B cell (primary cell): Measurements from ENCODE around the gene RTN4. TPM values are rescaled to one million over a fixed set of nuclear protein-coding genes. Genes with fewer than 3 reads are reported as not detected.

Source experiments
- ATAC-seq: fragments of 200-7000 bp; cut with Tn5 transposase; one replicate; pipeline ENCODE4 v1.10.0; 2021; ENCODE audit warnings: low read depth, mild to moderate bottlenecking, moderate number of reproducible peaks, moderate library complexity
- CTCF ChIA-PET: fragments of 350-600 bp; sonication (Branson Sonifier 250); formaldehyde crosslinking; loops from one replicate; lab custom pipeline; 2021; ENCODE audit warnings: antibody characterized with exemption, inconsistent platforms; lab: Charles Lee
- POLR2A ChIA-PET: fragments of 350-600 bp; sonication (Branson Sonifier 250); formaldehyde crosslinking; loops from one replicate; lab custom pipeline; 2021; ENCODE audit warnings: antibody characterized with exemption; lab: Charles Lee
- DNase-seq: peaks from one replicate; pipeline ENCODE4 v3.0.0; 2013
- H2AFZ ChIP-seq: 2 replicates; pipeline ENCODE4 v1.6.1; 2012; ENCODE audit warnings: mild to moderate bottlenecking, low read depth, low read length; ENCODE audit not compliant: insufficient read depth, poor library complexity, severe bottlenecking
- H3K27ac ChIP-seq, 2 donors: 1 replicate in 1 of 2; 2 replicates in 1 of 2; pipeline ENCODE4 v1.5.1; 2012 to 2013; ENCODE audit warnings: low read length in 2 of 2, mild to moderate bottlenecking in 2 of 2, moderate library complexity in 1 of 2
- H3K27me3 ChIP-seq, 4 experiments: fragments of 200-600 bp in 1 of 4; sonication (generic) in 1 of 4; replicated peaks in 1 of 4; 1 replicate in 2 of 4; 2 replicates in 2 of 4; pipeline versions ENCODE4 v1.6.1 to v1.7.0; 2013 to 2016; ENCODE audit warnings: low read length in 3 of 4, mild to moderate bottlenecking in 2 of 4, mixed read lengths in 1 of 4, moderate library complexity in 1 of 4; ENCODE audit not compliant: insufficient read depth in 4 of 4, control insufficient read depth in 3 of 4; ENCODE audit errors: control extremely low read depth in 1 of 4
- H3K36me3 ChIP-seq, 2 experiments: replicated peaks in 1 of 2; 1 replicate in 1 of 2; 2 replicates in 1 of 2; pipeline versions ENCODE4 v1.6.1 to v1.7.1; 2013; ENCODE audit warnings: low read length in 1 of 2; ENCODE audit not compliant: insufficient read depth in 2 of 2, control insufficient read depth in 1 of 2; ENCODE audit errors: control extremely low read depth in 1 of 2, extremely low read depth in 1 of 2
- H3K4me1 ChIP-seq, 2 donors: fragments of 200-600 bp in 1 of 2; sonication (generic) in 1 of 2; 1 replicate in 1 of 2; 2 replicates in 1 of 2; pipeline versions ENCODE4 v1.5.1 to v1.6.1; 2013 to 2017; ENCODE audit warnings: low read length in 2 of 2; ENCODE audit not compliant: control insufficient read depth in 2 of 2, insufficient read depth in 2 of 2
- H3K4me2 ChIP-seq: replicated peaks from 2 replicates; pipeline ENCODE3; 2012; ENCODE audit warnings: mild to moderate bottlenecking, low read depth, low read length; ENCODE audit not compliant: poor library complexity, severe bottlenecking
- H3K4me3 ChIP-seq, 5 experiments: fragments of 200-600 bp in 1 of 5; sonication (generic) in 1 of 5; 1 replicate in 3 of 5; 2 replicates in 2 of 5; pipeline versions ENCODE4 v1.5.1 to v1.7.0; 2011 to 2016; ENCODE audit warnings: low read length in 4 of 5, mild to moderate bottlenecking in 4 of 5, low read depth in 2 of 5, control low read depth in 1 of 5, moderate library complexity in 1 of 5; ENCODE audit not compliant: insufficient read depth in 1 of 5; ENCODE audit errors: control extremely low read depth in 1 of 5, extremely low read depth in 1 of 5
- H3K79me2 ChIP-seq: fragments of 200-600 bp; sonication (generic); one replicate; pipeline ENCODE4 v1.6.0; 2016; ENCODE audit warnings: low read length; ENCODE audit not compliant: control insufficient read depth, insufficient read depth
- H3K9ac ChIP-seq: fragments of 200-600 bp; sonication (generic); 2 replicates; pipeline ENCODE4 v1.6.1; 2017; ENCODE audit warnings: mild to moderate bottlenecking, low read length, moderate library complexity
- H3K9me3 ChIP-seq, 3 donors: one replicate each; pipeline versions ENCODE4 v1.6.1 to v1.7.1; 2013; ENCODE audit warnings: low read length in 2 of 3; ENCODE audit not compliant: control insufficient read depth in 2 of 3, insufficient read depth in 1 of 3; ENCODE audit errors: control extremely low read depth in 1 of 3
- H4K20me1 ChIP-seq: 2 replicates; pipeline ENCODE4 v1.6.0; 2012; ENCODE audit warnings: mild to moderate bottlenecking, low read length; ENCODE audit not compliant: insufficient read depth, control insufficient read depth, poor library complexity, severe bottlenecking
- H3K27ac Mint-ChIP-seq: one replicate; pipeline ENCODE4 v1.8.0; 2021; ENCODE audit warnings: mixed read lengths
- H3K27me3 Mint-ChIP-seq: one replicate; pipeline ENCODE4 v1.8.0; 2021; ENCODE audit warnings: mixed read lengths
- H3K4me1 Mint-ChIP-seq: one replicate; pipeline ENCODE4 v1.8.0; 2021; ENCODE audit warnings: mixed read lengths
- H3K4me3 Mint-ChIP-seq: one replicate; pipeline ENCODE4 v1.8.0; 2021; ENCODE audit warnings: mixed read lengths
- H3K9me3 Mint-ChIP-seq: one replicate; pipeline ENCODE4 v1.8.0; 2022; ENCODE audit warnings: mixed read lengths; ENCODE audit not compliant: insufficient read depth
- CTCF ChIP-seq: fragments of 200-600 bp; IDR thresholded peaks from one replicate; pipeline ENCODE4 v1.8.0; 2022; ENCODE audit warnings: antibody characterized with exemption, mild to moderate bottlenecking
- EZH2 ChIP-seq: IDR thresholded peaks from 2 replicates; pipeline ENCODE4 v1.6.1; 2012; ENCODE audit warnings: borderline replicate concordance, low read depth, mild to moderate bottlenecking, moderate library complexity, low read length; ENCODE audit not compliant: insufficient read depth, poor library complexity, severe bottlenecking
- WGBS: methylation state at CpG from one replicate; pipeline ENCODE4 v1.1.5; 2013; ENCODE audit warnings: missing lambda C conversion rate; ENCODE audit not compliant: insufficient coverage; 5-methylcytosine and 5-hydroxymethylcytosine counted together
- intact Hi-C: fragments of 100-400 bp; cut with micrococcal nuclease; formaldehyde crosslinking; loops from one replicate; pipeline ENCODE4 v1.10.0; 2022
- polyA plus RNA-seq: library from polyadenylated mRNA; depleted of rRNA; stranded (reverse); fragments of >200 nt; gene quantifications from 2 replicates; pipeline ENCODE4 v1.2.3, GENCODE V29; 2012
- total RNA-seq, 2 donors: library from RNA; stranded (reverse); fragments of 120-200 nt in 1 of 2; gene quantifications; 1 replicate in 1 of 2; 2 replicates in 1 of 2; pipeline versions ENCODE4 v1.2.3 to v1.2.4, GENCODE V29; 2013 to 2022

Gene RTN4
- total and polyA plus RNA-seq, 2 donors (not counting 1 experiment from before 2014, with no cell fraction given) = 30.8 to 65.9 TPM

DNA sequence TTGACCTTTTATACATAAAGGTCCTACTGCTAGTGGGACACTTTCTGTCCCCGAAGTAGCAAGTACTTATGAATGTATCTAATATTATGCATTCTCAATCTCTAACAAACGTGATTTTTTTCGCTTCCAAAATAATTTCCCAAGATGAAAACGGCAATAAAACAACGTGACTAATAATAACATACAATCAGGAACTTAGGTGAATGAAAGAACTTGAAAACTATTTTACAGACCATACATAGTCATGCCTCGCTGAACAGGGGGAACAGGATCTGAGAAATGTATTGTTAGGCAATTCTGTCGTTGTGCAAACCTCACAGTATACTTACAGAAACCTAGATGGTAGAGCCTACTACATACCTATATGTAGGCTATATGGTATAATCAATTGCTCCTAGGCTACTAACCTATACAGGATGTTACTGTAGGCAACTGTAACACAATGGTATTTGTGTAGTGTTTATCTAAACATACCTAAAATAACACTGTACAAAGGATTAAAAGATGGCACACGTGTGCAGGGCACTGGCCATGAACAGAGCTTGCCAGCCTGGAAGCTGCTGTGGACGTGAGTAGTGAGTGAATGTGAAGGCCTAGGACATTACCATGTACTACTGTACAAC is 2.5 kb downstream of the RTN4 start:
- Histone ChIP-seq H2AFZ (no peak overlapping the region), H3K9me3 (no peaks in the 10 kb centered on the region), H3K4me2 (peak overlapping the region; percentile 84), H3K4me1 (peaks cover 37 to 39% of the 10 kb centered on the region in 2 donors), H3K4me3 (peak overlapping the region in 4 of 5 experiments; percentile 31 to 89 (median 47)), H3K9ac (peak overlapping the region; percentile 84), H3K27me3 (no peaks in the 10 kb centered on the region), H3K36me3 (peaks cover 0 to 3% of the 10 kb centered on the region in 2 experiments), H3K27ac (peak overlapping the region; percentile 11 to 44), H4K20me1 (peaks cover 14% of the 10 kb centered on the region), H3K79me2 (peaks cover 73% of the 10 kb centered on the region)
- H3K4me1 Mint-ChIP-seq = peaks cover 62% of the 10 kb centered on the region
- intact Hi-C loops = loop anchor here (1.0 to 5.0 kb wide), 4 partner anchors 7 to 1075 kb away; partner anchors contain the start of gene PSME4
- H3K9me3 Mint-ChIP-seq = no peaks in the 10 kb centered on the region
- DNase-seq (peak; percentile 55), ATAC-seq (no peak)
- WGBS = no CpG with 5 or more reads among the region's 9 CpGs
- no peaks in the 10 kb centered on the region for H3K27me3 Mint-ChIP-seq
- POLR2A ChIA-PET = interaction anchor here (0.7 to 0.9 kb wide), 2 partner anchors 16 to 1078 kb away, joined by 3 read pairs; no protein-coding TSS in a partner anchor
- no peak for TF ChIP-seq EZH2
- no peak for TF ChIP-seq CTCF
- CTCF ChIA-PET = interaction anchor here (0.7 to 3.9 kb wide), 17 partner anchors 14 to 941 kb away, joined by 3 to 31 read pairs (median 4); no protein-coding TSS in a partner anchor
- peak overlapping the region; percentile 86 for H3K4me3 Mint-ChIP-seq
- peak overlapping the region; percentile 62 for H3K27ac Mint-ChIP-seq

- Mint-ChIP-seq H3K4me3 (no peak overlapping the region), H3K27me3 (no peaks in the 10 kb centered on the region), H3K4me1 (peaks cover 55% of the 10 kb centered on the region), H3K9me3 (no peaks in the 10 kb centered on the region), H3K27ac (no peak overlapping the region)
- Histone ChIP-seq H3K4me3 (no peak overlapping the region), H3K36me3 (peaks cover 0 to 3% of the 10 kb centered on the region in 2 experiments), H3K27ac (peak overlapping the region in 1 of 2 donors; percentile 19), H2AFZ (no peak overlapping the region), H3K79me2 (peaks cover 88% of the 10 kb centered on the region), H4K20me1 (peaks cover 20% of the 10 kb centered on the region), H3K4me2 (no peak overlapping the region), H3K9me3 (no peaks in the 10 kb centered on the region), H3K9ac (no peak overlapping the region), H3K4me1 (peaks cover 20 to 24% of the 10 kb centered on the region in 2 donors), H3K27me3 (no peaks in the 10 kb centered on the region)
- ChIA-PET CTCF (interaction anchor here (1.2 to 1.3 kb wide), 3 partner anchors 9 to 122 kb away, joined by 3 to 6 read pairs (median 4); no protein-coding TSS in a partner anchor), POLR2A (no interaction called here)
- DNase-seq = no peak
- TF ChIP-seq CTCF (no peak), EZH2 (no peak)
- 98% methylated on average over 6 of the region's 6 CpGs for WGBS
- intact Hi-C loops = loop anchor here (5.0 kb wide), 1 partner anchor 1073 kb away; the partner anchor contains the start of gene PSME4
- ATAC-seq = no peak
These were observed 4.5 kb downstream of the RTN4 start for GRCh38 chr2:55045780-55046179.
